Measurements from ENCODE around the gene STAMBPL1.

Gene STAMBPL1

GRCh38 chr10:88879534-88880281 is at the start of gene STAMBPL1:
Gene STAMBPL1, plus strand, starts transcription at chr10:88880245. Its CDS starts 21,464 bp downstream, at chr10:88901709.
- no peak for TF ChIP-seq CTCF (IDR thresholded peaks at IDR 0.05)
- Histone ChIP-seq H3K9me3 (no peaks in the 10 kb centered on the region), H3K4me1 (ENCODE audit: control insufficient read depth in 1 of 2, insufficient read depth in 1 of 2, low read depth in 1 of 2, low read length in 1 of 2) (peaks cover 57 to 59% of the 10 kb centered on the region in 2 experiments), H3K27me3 (no peaks in the 10 kb centered on the region), H3K36me3 (no peaks in the 10 kb centered on the region), H3K27ac (peak within 1 kb of the TSS; percentile 88), H3K4me3 (ENCODE audit: low read depth in 1 of 2, low read length in 1 of 2) (peak within 1 kb of the TSS; percentile 77 to 80)

- Histone ChIP-seq H3K36me3 (peaks cover 61% of the 10 kb centered on the region), H3K9me3 (no peaks in the 10 kb centered on the region), H3K27me3 (no peaks in the 10 kb centered on the region), H3K4me1 (ENCODE audit: control insufficient read depth in 1 of 2, insufficient read depth in 1 of 2, low read depth in 1 of 2, low read length in 1 of 2) (peaks cover 42 to 43% of the 10 kb centered on the region in 2 experiments), H3K4me3 (ENCODE audit: low read depth in 1 of 2, low read length in 1 of 2) (no peak overlapping the region), H3K27ac (peak overlapping the region; percentile 30)
- no peak for TF ChIP-seq CTCF (IDR thresholded peaks at IDR 0.05)
Observed at GRCh38 chr10:88830643-88831268, 49.3 kb upstream of the STAMBPL1 start.

- H3K27me3 ChIP-seq: no peaks in the 10 kb centered on the region
- TF ChIP-seq CTCF (IDR thresholded peaks at IDR 0.05): no peak
- H3K4me1 ChIP-seq (ENCODE audit: control insufficient read depth in 1 of 2, insufficient read depth in 1 of 2, low read depth in 1 of 2, low read length in 1 of 2): peaks cover 52% of the 10 kb centered on the region in 2 experiments
- peaks cover 52% of the 10 kb centered on the region for H3K36me3 ChIP-seq
- peak overlapping the region; percentile 88 for H3K27ac ChIP-seq
- H3K4me3 ChIP-seq (ENCODE audit: low read depth in 1 of 2, low read length in 1 of 2): no peak overlapping the region
- H3K9me3 ChIP-seq: no peaks in the 10 kb centered on the region
Observed at GRCh38 chr10:88831709-88832108, 48.3 kb upstream of the STAMBPL1 start.

- Histone ChIP-seq H3K9me3 (no peaks in the 10 kb centered on the region), H3K27ac (peak overlapping the region; percentile 88), H3K4me3 (ENCODE audit: low read depth in 1 of 2, low read length in 1 of 2) (no peak overlapping the region), H3K4me1 (ENCODE audit: control insufficient read depth in 1 of 2, insufficient read depth in 1 of 2, low read depth in 1 of 2, low read length in 1 of 2) (peaks cover 58 to 59% of the 10 kb centered on the region in 2 experiments), H3K27me3 (no peaks in the 10 kb centered on the region), H3K36me3 (peaks cover 45% of the 10 kb centered on the region)
- TF ChIP-seq CTCF (IDR thresholded peaks at IDR 0.05): no peak
Observed at GRCh38 chr10:88832376-88832775, 47.7 kb upstream of the STAMBPL1 start.

GRCh38 chr10:88833156-88833555 is 46.9 kb upstream of the STAMBPL1 start:
- TF ChIP-seq CTCF (IDR thresholded peaks at IDR 0.05): no peak
- Histone ChIP-seq H3K36me3 (peaks cover 37% of the 10 kb centered on the region), H3K27ac (peak overlapping the region; percentile 88), H3K4me3 (ENCODE audit: low read depth in 1 of 2, low read length in 1 of 2) (peak overlapping the region in 1 of 2 experiments; percentile 22), H3K9me3 (no peaks in the 10 kb centered on the region), H3K27me3 (no peaks in the 10 kb centered on the region), H3K4me1 (ENCODE audit: control insufficient read depth in 1 of 2, insufficient read depth in 1 of 2, low read depth in 1 of 2, low read length in 1 of 2) (peaks cover 66 to 67% of the 10 kb centered on the region in 2 experiments)

Measured in neutrophil (primary cell).